NCI-H748 treated with DMSO at 0.1 percent for 48 hours (cell line): Measurements from ENCODE around the gene LSM6.

ENCODE experiments used
- DNase-seq: peaks from one replicate; lab custom pipeline; 2025; lab: John Stamatoyannopoulos, UW

The LSM6 gene

DNA sequence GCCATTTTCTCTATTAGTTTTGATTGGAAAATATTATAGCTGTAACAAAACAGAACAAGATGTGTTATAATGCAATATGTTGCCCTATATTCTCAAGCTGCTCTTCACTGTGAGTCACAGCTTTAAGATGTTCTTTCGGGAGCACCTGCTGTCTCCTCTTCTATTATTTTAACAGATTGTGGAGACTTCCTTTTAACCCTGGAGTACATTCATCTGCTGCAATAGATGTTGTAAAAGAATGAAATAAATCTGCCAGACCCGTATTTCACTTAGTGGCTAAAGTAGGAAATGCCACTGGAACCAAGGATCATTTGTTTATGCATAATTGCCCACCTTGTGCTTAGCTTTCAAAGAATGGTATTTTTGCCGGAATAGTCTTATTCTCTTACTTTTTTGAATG lies 11.1 kb downstream of the LSM6 start:
- DNase-seq = no peak

DNA sequence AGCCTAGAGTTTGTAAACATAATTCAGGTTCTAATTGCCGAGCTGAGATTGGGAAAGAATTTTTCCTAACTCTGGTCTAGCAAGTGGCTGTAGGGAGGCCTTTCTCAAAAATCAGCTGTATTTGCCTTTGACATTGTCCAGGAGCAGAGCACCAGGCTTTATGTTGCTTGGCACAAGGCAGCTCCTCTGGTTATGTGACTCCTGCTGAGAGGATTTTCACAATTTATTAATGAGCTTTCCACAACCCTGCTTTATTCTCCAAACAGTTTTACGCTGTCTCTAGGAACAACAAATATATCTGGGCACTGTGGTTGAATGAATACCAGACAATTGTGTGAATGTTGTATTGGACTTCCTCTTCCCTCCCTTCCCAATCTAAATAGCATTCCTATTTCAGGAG lies 14.9 kb downstream of the LSM6 start:
- no peak for DNase-seq

DNA sequence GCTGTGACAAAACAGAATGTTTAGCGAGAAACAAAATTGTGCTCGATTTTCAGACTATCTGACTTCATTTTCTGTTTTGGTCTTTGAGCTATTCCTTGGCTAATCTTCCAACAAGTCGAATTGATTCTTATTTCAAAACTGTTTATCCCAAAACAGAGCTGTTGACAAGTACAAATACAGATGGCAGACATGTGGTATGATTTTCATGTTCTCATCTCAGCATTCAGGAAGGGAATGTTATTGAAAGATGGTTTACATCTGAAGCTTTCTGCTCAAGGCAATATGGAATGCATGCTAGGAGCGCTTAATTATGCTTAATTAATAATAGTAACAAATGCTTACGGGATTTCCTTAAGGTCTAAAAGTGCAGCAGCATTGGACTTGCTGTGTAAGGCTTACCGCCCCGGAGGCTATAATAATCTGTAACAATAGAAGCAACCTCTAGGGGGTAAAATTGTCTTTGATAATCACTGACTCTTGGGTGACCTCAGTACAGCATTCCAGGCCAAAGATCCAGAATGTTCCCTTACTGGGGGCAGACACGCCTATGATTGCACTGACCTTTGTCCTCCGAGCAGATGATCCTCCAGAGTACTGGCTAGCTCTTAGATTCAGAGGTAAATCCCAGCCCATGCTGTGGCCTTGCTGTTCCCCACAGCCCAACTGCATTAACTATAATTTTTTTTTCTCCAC lies 16.4 kb downstream of the LSM6 start:
- DNase-seq = no peak

DNA sequence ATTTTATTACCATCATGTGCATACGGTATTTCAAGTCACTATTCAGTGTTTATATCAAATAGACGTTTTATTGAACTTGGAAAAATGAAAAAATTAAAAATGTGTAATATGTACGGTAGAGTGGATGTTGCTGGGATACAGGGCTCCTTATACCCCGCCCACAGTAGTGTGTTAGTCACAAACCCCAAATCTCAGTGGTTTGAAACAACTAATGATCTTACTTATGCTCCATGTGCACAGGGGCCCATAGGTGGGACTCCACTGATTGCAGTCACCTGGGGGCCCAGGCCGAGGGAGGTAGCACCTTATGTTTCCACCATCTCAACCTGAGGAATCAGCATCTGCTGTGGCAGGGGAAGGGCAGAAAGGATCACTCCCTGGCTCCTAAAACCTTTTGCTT lies 18.1 kb downstream of the LSM6 start:
- no peak for DNase-seq

DNA sequence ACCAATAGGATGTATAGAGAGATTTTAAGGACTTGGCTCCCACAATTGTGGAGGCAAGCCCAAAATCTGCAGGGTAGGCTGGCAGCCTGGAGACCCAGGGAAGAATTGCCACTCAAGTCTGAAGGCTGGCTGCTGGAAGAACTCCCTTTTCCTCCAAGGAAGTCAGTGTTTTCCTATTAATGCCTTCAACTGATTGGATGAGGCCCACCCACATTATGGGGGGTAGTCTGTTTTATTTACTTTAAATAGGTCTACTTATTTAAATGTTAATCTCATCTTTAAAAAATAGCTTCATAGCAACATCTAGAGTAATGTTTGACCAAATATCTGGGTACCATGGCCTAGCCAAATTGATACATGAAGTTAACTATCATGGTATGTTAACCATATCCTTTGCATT lies 18.7 kb downstream of the LSM6 start:
- no peak for DNase-seq

DNA sequence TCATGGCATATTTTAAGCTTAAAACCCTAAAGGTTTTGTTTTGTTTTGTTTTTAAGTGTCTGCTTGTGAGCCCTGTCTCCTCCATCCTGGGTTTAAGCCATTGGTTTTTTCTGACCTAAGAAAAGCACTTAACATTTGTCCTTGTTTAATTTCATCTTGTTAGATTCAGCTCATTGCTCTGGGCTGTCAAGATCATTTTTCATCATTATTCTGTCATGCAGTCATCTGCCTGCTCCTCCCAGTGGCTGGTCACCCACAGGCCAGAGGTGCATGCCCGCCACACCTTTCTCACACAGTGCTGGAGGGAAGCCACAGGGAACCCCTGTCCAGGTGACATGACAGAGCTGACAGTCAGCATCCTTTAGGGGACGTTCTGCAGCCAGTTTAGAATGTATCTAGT lies 27.1 kb downstream of the LSM6 start:
- no peak for DNase-seq

DNA sequence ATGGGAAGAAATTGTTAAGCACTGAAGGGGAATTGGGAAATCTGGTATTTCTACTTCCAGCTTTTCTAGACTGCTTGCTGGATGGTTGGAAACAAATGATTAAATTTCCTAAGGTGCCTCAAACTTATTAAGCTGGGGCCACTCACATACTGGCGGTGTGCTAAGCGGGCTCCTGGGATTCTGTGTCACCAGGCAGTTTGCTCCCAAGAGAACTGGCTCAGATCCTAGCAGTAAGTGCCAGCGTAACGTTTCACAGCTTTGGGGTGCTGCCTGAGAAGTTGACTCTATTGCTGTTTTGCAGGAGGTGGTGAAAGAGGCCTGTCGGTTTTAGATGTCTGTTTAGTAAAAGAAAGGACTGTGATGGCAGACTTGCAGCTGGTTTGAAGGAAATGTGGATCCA lies 31.9 kb downstream of the LSM6 start:
- no peak for DNase-seq

DNA sequence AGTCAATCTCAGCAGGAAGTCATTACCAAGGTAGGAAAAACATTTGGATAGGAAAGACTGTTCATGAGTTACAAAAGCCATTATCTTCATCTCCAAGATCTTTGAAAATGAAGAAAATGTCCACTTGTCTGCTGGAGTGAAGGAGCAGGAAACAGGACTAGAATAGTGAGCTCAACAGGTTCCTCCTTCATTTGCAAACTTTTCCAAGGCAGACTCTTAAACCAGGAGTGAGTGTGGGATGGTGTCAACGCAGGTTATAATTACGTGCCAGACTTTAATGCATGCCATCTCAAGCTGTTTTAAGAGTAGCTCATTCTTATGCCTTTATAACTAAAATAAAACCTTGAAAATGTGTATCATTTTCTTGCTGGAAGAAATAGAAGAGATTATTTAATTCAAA lies 35.4 kb downstream of the LSM6 start:
- DNase-seq = no peak

DNA sequence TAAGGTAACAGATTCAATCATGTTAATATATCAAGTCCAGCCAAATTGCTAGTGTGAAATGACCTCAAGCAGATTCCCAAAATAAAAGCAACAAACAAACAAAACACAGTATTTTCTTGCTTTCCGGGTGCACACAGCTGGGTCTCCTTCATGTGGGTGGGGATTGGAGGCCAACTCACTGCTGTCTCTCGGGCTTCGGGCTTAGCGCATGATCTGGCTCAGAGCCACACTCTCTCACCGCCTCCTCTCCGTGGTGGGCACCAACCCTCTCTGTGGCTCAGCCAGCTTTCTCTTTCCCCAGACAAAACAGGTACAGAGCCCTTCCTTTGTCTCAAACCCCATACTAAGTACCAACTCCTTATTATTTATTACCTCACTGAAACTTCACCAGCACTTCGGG lies 35.9 kb downstream of the LSM6 start:
- no peak for DNase-seq

DNA sequence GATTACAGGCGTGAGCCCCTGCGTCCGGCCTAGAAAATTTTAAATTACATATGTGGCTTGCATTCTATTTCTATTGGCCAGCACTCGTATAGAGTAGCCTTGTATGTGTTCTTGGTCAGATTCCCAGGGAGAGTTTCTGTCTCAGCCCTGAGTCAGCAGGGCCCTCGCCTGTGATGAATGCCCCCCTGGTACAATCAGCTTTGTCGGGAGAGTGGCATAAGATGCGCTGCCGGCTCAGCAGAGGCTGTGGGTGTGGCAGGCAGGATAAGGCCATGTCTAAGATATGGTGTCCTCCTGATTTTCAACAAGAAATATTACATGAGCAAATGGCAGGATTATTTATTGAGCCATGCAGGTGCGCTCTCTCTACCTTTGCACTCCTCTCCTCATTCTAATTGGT lies 37.3 kb downstream of the LSM6 start:
- DNase-seq = no peak

DNA sequence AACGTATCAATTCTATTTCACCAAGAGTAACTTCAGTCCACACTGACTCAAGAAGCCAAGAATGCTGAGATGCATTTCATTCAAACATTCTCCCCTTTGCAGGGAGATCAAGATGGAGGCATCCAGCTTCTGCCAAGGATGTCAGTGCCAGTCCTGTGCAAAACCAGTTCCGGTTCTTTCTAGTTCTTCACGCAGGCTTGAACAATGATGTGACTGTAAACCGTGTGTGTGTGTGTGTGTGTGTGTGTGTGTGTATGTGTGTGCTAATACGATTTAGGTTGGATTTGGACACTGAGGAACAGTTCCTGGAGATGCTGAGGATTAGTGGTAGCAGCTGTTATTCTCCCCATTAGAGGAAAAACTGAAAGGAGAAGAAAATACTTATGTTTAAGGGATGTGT lies 38.7 kb downstream of the LSM6 start, which contains the start of gene REELD1:
Gene REELD1 (plus strand): TSS at position 301 of the 400 bp plus-strand sequence. CDS start 2,415 bp downstream, outside the sequence.
- no peak for DNase-seq

DNA sequence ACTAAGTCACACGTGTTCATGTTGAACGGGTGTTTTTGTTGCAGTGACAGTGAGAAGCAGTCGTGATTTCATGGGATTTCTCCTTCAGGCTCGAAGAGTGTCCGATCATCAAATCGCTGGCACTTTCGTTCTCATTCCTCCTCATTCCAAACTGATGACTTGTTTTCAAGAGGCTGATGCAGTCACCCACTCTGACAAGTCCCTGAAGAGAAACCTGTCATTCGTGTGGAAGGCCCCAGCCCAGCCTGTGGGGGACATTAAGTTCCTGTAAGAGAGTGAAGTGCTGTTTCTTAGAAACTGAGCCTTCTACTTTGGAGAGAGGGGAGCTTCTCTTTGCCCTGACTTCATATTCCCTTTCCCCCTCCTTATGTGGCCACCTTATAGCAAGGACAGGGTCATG lies 46.8 kb downstream of the LSM6 start:
- no peak for DNase-seq

DNA sequence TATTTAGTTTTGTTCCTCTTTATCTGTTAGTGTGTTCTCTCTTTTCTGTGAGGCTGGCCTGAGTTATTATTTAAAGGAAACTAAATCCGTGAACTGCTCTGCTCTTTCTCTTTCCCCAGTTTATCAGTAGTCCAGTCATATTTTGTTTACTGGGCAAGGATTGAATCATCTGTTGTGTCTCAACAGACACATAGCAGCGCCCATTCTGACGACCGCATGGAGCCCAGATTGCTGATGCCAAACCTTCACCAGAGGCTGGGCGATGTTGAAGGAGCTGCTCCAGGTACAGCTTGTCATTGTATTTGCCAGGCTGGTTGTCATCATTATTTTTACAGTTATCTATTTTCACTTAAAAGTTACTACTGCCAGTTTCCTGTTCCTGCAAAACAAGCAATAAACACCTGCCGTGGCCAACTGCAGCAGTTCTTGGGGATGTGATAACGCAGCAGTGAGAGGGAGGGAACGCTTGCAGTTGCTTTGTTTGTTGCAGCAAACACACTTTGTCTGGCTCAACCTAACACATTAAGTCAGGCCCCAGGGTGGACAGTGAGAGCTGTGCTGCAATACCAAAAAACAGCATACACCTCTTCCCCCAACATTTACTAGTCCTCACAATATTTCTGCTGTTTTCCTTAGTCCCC lies 48.9 kb downstream of the LSM6 start:
- DNase-seq = no peak

DNA sequence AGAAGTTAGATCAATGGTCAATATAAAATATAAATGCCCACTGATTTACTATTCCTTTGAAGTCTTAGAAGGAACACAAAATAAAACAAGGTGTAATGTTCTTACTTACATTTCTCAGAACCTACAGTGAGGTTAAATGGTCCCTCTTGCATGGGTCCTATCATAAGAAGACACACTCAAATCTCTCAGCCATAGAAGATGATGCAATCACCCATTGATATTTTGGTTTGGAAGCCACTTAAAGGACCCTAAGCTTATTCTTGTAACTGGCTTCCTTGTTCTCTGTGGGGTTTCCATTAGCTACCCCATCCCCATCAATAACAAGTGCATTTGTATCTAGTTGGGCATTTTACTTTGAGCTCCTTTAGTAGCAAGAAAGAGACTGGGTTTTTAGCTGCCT lies 53.9 kb downstream of the LSM6 start:
- no peak for DNase-seq

DNA sequence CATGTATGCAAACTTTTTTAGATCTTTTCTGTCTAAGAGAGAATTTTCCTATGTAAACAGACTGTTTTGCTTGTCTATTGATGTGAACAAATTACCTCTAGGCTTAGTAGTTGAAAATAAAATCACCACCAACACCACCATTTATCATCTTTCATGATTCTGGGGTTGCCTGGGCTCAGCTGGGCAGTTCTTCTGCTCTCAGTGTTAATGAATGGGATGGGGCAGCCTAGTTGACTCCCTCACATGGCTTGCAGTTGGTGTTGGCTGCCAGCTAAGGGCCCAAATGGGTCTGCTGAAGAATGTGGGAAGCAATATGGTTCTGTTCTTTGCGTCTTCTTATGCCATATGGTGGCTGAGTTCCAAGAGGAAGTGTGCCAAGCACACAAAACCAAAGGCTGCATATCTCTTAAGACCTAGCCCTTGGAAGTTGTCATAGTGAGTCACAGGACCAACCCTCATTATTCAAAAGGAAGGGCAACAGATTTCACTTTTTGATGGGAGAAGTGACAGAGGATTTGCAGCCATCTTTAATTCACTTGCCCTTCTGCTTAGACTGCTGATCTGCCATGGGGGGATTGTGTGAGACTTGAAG lies 56.7 kb downstream of the LSM6 start:
- DNase-seq = no peak

DNA sequence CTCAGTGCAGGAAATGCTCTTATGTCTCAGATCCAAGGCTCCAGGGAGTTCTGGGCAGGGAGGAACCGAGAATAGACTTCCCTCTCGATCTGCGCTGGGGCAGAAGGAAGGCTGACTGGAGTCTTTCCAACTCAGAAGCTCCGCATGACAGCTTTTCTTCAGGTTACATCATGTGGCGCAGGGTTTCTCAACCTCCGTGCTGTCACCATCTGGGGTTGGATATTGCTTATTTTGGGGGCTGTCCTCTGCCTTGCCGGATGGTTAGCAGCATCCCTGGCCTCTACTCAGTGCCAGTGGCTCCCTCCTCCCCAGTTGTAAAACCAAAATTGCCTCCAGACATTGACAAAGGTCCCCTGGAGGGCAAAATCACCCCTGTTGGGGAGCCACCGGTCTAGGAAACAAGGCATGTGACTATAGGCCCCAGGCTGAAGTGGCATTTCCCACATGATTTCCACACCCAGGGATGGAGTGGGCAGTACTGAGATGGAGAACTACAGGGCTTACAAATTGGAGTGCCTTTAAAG lies 60.2 kb downstream of the LSM6 start:
- DNase-seq = no peak

DNA sequence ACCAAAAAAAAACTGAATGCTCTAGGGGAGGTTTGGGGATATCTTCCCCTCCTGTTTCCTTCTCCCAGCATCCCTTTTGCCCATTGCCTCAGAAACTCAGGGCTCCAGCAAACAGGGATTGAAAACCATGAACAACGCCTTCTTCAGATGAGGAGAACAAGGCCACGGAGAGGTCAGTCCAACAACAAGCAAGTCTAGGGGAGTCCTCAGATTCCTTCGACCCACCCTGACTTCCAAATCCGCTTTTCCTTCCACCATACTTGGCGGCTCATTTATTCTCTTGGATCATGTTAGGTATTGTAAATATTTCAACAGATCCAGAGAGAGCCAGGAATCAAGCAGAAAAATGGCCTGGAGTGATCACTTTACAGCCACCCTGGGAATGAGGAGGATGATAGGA lies 60.7 kb downstream of the LSM6 start:
- DNase-seq = no peak

DNA sequence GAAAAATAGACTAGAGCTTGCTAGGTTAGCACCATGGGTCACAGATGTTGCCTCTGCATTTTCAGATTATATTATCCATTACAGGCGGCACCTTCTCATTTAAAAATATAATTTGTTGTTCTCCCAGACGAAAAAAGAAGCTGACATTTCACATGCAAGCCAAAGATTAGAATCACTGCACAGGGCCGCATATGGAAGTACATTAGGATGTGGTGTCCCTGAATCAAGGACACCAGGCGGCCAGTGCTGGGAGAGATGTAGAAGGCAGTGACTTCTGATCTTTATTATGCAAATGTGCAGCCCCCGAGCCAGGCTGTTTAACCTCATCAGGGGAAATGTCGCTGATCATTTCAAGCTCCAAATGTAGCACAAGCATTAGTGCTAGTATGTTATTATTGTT lies 61.6 kb downstream of the LSM6 start:
- no peak for DNase-seq

DNA sequence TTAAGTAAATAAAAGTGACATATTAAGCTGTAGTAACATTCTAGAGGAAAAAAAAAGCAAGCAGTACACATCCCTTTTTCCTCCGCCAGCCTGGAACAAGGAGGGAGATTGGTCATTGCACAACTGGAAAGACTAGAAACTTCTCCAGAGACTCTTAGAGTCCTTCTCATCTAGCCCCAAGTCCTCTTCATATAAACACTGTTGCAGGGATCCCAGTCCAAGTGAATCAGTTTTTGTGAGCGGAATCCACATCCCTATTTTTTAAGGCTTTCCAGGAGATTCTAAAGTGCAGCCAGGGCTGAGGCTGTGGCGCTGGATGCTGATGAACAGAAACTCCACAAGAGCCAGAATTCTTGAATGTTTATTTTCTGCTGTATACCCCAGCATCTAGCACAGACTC lies 62.6 kb downstream of the LSM6 start:
- no peak for DNase-seq
